Ovary (tissue), 9 donors: Measurements from ENCODE around the gene SMOC2. TPM values are rescaled to one million over a fixed set of nuclear protein-coding genes. Genes with fewer than 3 reads are reported as not detected.

ENCODE experiments used
- DNase-seq, 5 donors: peaks; one replicate each; pipeline ENCODE4 v3.0.0-alpha.2; 2019 to 2020
- H3K27ac ChIP-seq, 2 donors: fragments of 200-600 bp; one replicate each; pipeline versions ENCODE4 v1.5.1 to v1.8.0; 2019 to 2022
- H3K27me3 ChIP-seq: fragments of 200-600 bp; one replicate; pipeline ENCODE4 v1.8.0; 2022
- H3K36me3 ChIP-seq: fragments of 200-600 bp; sonication (generic); one replicate; pipeline ENCODE4 v1.5.1; 2019
- H3K4me1 ChIP-seq: one replicate; pipeline ENCODE4 v1.8.1; 2013; ENCODE audit warnings: mild to moderate bottlenecking, moderate library complexity; ENCODE audit not compliant: insufficient read depth
- H3K4me3 ChIP-seq: fragments of 200-600 bp; sonication (generic); one replicate; pipeline ENCODE4 v1.5.1; 2017
- H3K9me3 ChIP-seq, 2 donors: fragments of 200-600 bp in 1 of 2; sonication (generic) in 1 of 2; one replicate each; pipeline versions ENCODE4 v1.5.1 to v1.8.1; 2013 to 2019; ENCODE audit warnings: mild to moderate bottlenecking in 1 of 2, moderate library complexity in 1 of 2
- EP300 ChIP-seq: sonication (generic); formaldehyde crosslinking; IDR thresholded peaks from one replicate; pipeline ENCODE4 v1.6.1; 2017; ENCODE audit warnings: antibody characterized with exemption
- POLR2A ChIP-seq: fragments of 450-650 bp; IDR thresholded peaks from one replicate; pipeline ENCODE4 v1.6.1; 2017; ENCODE audit warnings: antibody characterized with exemption, mild to moderate bottlenecking, moderate library complexity
- WGBS, 3 donors: extraction: QIAGEN DNeasy Blood & Tissue Kit in 1 of 3; methylation state at CpG; one replicate each; pipeline versions ENCODE4 v1.1.5 to v1.1.7; 2013 to 2017; 5-methylcytosine and 5-hydroxymethylcytosine counted together
- intact Hi-C, 4 donors: fragments of 100-400 bp; cut with DNase I; formaldehyde crosslinking; loops; one replicate each; pipeline versions ENCODE4 v1.11.0 to v1.15.1; 2022 to 2023
- polyA plus RNA-seq, 2 donors: library from polyadenylated mRNA; stranded (reverse); fragments of 200-250 nt in 1 of 2; fragments of 350-450 nt in 1 of 2; fragmentation: Illumina TruSeq in 1 of 2; extraction: RNeasy Lipid Tissue Mini Kit (QIAGEN cat#74804) in 1 of 2; gene quantifications; one replicate each; pipeline ENCODE4 v1.2.3, GENCODE V29; 2013 to 2014
- total RNA-seq, 7 donors: library from RNA; depleted of rRNA in 2 of 7; stranded (reverse); fragments of >200 nt in 2 of 7; fragmentation: NEBNext Ultra II Directional in 3 of 7; extraction: Animal tissue kit (Norgen Biotek cat#: 25700) in 3 of 7; gene quantifications; one replicate each; pipeline versions ENCODE4 v1.1.0 to v1.2.4, GENCODE V29; 2016 to 2023
- TF ChIP-seq, protein P1 (sequence below), 3 donors: fragments of 450-650 bp in 2 of 3; fragments of 200-600 bp in 1 of 3; IDR thresholded peaks; one replicate each; pipeline versions ENCODE4 v1.5.1 to v1.8.0; 2016 to 2022; ENCODE audit warnings: antibody characterized with exemption in 3 of 3, mild to moderate bottlenecking in 1 of 3
- donor health status: DM: no; HTN: no; CAD: no; lungs with moderate emphysema.
- donor health status: DM: no; HTN: no; CAD: no.
- donor health status: Bipolar disorder and iron deficiency.
- donor health status: DM: yes; HTN: yes; CAD: no.
- donor health status: DM: no; HTN: no; CAD: no.
- donor health status: DM: yes; HTN: yes; CAD: no.

The SMOC2 gene
- total and polyA plus RNA-seq, 9 donors, result 84.4 to 272 (median 129) TPM

- 21 to 36% (median 31%) methylated on average over 4 of the region's 4 CpGs for WGBS, 3 donors
- intact Hi-C loops, result loop anchor here in 1 of 4 donors (10.0 kb wide), 1 partner anchor 167 kb away; no protein-coding TSS in a partner anchor
- peaks cover 18% of the 10 kb centered on the region for H3K4me1 ChIP-seq
Observed at GRCh38 chr6:168541307-168541706, 100.3 kb downstream of the SMOC2 start.

DNA sequence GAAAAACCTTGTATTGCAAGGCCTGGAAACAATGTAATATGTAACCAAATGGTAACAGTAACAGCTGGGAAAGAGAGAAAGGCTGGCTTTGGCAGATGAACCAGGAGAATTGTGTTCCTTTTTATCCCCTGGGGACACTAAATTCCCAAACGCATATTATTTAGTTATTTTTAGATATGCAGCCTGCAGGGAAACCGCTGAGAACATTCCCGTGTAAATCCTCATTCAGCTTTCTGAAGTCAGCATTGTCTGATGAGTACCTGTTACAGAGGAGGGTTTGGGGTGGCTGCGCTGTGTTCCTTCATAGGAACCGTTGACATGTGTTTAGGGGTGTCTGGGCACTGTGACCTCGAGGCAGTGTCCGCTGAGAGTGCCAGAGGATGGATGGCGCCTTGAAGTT, 101.3 kb downstream of the SMOC2 start:
- Histone ChIP-seq H3K4me1 (peaks cover 21% of the 10 kb centered on the region), H3K27ac (no peak overlapping the region), H3K27me3 (no peaks in the 10 kb centered on the region), H3K36me3 (no peaks in the 10 kb centered on the region), H3K4me3 (no peak overlapping the region), H3K9me3 (no peaks in the 10 kb centered on the region)
- DNase-seq, result no peak
- intact Hi-C loops, result loop anchor here in 1 of 4 donors (10.0 kb wide), 1 partner anchor 168 kb away; no protein-coding TSS in a partner anchor
- TF ChIP-seq, protein P1, sequence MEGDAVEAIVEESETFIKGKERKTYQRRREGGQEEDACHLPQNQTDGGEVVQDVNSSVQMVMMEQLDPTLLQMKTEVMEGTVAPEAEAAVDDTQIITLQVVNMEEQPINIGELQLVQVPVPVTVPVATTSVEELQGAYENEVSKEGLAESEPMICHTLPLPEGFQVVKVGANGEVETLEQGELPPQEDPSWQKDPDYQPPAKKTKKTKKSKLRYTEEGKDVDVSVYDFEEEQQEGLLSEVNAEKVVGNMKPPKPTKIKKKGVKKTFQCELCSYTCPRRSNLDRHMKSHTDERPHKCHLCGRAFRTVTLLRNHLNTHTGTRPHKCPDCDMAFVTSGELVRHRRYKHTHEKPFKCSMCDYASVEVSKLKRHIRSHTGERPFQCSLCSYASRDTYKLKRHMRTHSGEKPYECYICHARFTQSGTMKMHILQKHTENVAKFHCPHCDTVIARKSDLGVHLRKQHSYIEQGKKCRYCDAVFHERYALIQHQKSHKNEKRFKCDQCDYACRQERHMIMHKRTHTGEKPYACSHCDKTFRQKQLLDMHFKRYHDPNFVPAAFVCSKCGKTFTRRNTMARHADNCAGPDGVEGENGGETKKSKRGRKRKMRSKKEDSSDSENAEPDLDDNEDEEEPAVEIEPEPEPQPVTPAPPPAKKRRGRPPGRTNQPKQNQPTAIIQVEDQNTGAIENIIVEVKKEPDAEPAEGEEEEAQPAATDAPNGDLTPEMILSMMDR (IDR thresholded peaks at IDR 0.05), result no peak
- no peak for TF ChIP-seq EP300
- TF ChIP-seq POLR2A, result no peak
- WGBS, 3 donors, result 43 to 49% (median 48%) methylated on average over 8 of the region's 8 CpGs

More at GRCh38 chr6:168541307-168541706, 100.3 kb downstream of the SMOC2 start:
- Histone ChIP-seq H3K27me3 (no peaks in the 10 kb centered on the region), H3K4me3 (no peak overlapping the region), H3K9me3 (no peaks in the 10 kb centered on the region), H3K36me3 (no peaks in the 10 kb centered on the region), H3K27ac (no peak overlapping the region)
- TF ChIP-seq, protein P1 (IDR thresholded peaks at IDR 0.05), result no peak
- no peak for TF ChIP-seq EP300
- no peak for TF ChIP-seq POLR2A
- DNase-seq, result no peak

GRCh38 chr6:168545428-168545827, 104.4 kb downstream of the SMOC2 start:
- intact Hi-C loops, result loop anchor here in 1 of 4 donors (10.0 kb wide), 1 partner anchor 171 kb away; no protein-coding TSS in a partner anchor

DNA sequence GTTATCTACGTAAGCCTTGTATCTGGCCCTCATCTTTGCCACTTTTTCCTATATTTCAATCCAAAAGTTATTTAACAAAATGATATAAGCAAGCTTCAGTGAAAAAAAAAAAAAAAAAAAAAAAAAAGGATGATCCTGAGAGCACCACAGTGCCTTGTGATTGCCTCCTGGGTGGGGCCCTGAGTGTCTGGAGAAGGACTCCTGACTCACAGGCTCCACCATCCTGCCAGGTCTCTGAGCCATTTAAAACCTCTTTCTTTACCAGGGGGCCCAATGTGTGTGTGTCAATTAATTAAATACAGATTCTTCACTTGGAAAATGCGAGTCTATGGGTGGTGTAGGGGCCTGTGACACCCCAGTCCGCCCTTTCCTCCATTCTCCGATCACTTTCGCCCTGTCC, 105.2 kb downstream of the SMOC2 start:
- 77 to 86% (median 84%) methylated on average over 5 of the region's 5 CpGs for WGBS, 3 donors
- no peaks in the 10 kb centered on the region for H3K9me3 ChIP-seq
- no peak overlapping the region for H3K4me3 ChIP-seq
- H3K27ac ChIP-seq, result no peak overlapping the region
- H3K4me1 ChIP-seq, result peaks cover 14% of the 10 kb centered on the region
- no peaks in the 10 kb centered on the region for H3K36me3 ChIP-seq
- DNase-seq, result peak in 2 of 5 donors; percentile 46 to 73
- TF ChIP-seq EP300, result no peak
- TF ChIP-seq POLR2A, result no peak
- TF ChIP-seq, protein P1 (IDR thresholded peaks at IDR 0.05), result no peak
- intact Hi-C loops, result loop anchor here in 1 of 4 donors (10.0 kb wide), 1 partner anchor 171 kb away; no protein-coding TSS in a partner anchor
- H3K27me3 ChIP-seq, result no peaks in the 10 kb centered on the region

More at GRCh38 chr6:168545428-168545827, 104.4 kb downstream of the SMOC2 start:
- TF ChIP-seq POLR2A (no peak), EP300 (no peak)
- TF ChIP-seq, protein P1 (IDR thresholded peaks at IDR 0.05), result no peak
- Histone ChIP-seq H3K4me3 (no peak overlapping the region), H3K27me3 (no peaks in the 10 kb centered on the region), H3K4me1 (peaks cover 21% of the 10 kb centered on the region), H3K36me3 (no peaks in the 10 kb centered on the region), H3K27ac (peak overlapping the region; percentile 32 to 56), H3K9me3 (no peaks in the 10 kb centered on the region)
- peak in 1 of 5 donors; percentile 48 for DNase-seq
- 22 to 30% (median 28%) methylated on average over 6 of the region's 6 CpGs for WGBS, 3 donors
